GM23338 (cell line): Measurements from ENCODE around the gene JCHAIN.

ENCODE experiments used
- CREB1 ChIP-seq: fragments of 250-450 bp; sonication (Bioruptor Pico); IDR thresholded peaks from 2 replicates; pipeline ENCODE4 v1.5.0; 2020; ENCODE audit warnings: low read depth, mild to moderate bottlenecking, moderate library complexity
- EZH2 ChIP-seq: fragments of 200-600 bp; sonication (generic); IDR thresholded peaks from one replicate; pipeline ENCODE4 v1.8.0; 2017; ENCODE audit warnings: antibody characterized with exemption, mild to moderate bottlenecking, low read depth; ENCODE audit not compliant: unreplicated experiment
- POLR2AphosphoS5 ChIP-seq: IDR thresholded peaks from 2 replicates; pipeline ENCODE4 v1.6.1; 2016; ENCODE audit warnings: antibody characterized with exemption, low read depth
- ZNF331 ChIP-seq: fragments of 250-450 bp; sonication (Bioruptor Pico); IDR thresholded peaks from 2 replicates; pipeline ENCODE4 v1.5.0; 2020; ENCODE audit warnings: low read depth, mild to moderate bottlenecking, moderate library complexity
- TF ChIP-seq, protein P1 (sequence below), 2 experiments: fragments of 200-600 bp in 1 of 2; sonication (generic) in 1 of 2; conservative IDR thresholded peaks; 2 replicates each; pipeline versions ENCODE4 v1.5.1 to v1.6.1; 2016 to 2017; ENCODE audit warnings: antibody characterized with exemption in 2 of 2, low read depth in 2 of 2, mild to moderate bottlenecking in 2 of 2, moderate library complexity in 1 of 2
- TF ChIP-seq, protein P2 (sequence below): IDR thresholded peaks from one replicate; pipeline ENCODE4 v1.6.1; 2018; ENCODE audit warnings: antibody characterized with exemption; ENCODE audit not compliant: unreplicated experiment

DNA sequence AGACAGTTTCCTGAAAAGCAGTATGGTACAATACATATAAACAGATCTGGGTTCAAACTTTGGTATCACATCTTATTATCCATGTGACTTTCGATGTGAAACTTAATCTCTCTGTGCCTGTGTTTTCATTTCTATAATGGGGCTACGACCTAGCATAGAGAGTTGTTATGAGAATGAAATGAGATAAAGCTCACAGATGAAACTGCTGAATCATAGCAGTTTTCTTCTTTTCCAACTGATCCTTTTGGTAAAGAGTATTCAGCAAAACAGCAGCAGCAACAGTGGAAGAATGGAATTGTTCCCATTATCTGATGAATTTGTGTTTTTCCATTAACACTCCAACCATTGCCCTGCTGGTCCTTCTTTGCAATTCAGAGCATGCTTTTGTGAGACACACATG, 58.0 kb downstream of the JCHAIN start:
- TF ChIP-seq, protein P1, sequence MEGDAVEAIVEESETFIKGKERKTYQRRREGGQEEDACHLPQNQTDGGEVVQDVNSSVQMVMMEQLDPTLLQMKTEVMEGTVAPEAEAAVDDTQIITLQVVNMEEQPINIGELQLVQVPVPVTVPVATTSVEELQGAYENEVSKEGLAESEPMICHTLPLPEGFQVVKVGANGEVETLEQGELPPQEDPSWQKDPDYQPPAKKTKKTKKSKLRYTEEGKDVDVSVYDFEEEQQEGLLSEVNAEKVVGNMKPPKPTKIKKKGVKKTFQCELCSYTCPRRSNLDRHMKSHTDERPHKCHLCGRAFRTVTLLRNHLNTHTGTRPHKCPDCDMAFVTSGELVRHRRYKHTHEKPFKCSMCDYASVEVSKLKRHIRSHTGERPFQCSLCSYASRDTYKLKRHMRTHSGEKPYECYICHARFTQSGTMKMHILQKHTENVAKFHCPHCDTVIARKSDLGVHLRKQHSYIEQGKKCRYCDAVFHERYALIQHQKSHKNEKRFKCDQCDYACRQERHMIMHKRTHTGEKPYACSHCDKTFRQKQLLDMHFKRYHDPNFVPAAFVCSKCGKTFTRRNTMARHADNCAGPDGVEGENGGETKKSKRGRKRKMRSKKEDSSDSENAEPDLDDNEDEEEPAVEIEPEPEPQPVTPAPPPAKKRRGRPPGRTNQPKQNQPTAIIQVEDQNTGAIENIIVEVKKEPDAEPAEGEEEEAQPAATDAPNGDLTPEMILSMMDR (conservative IDR thresholded peaks at IDR 0.05; ENCODE audit: low read depth in 2 of 2): no peak
- TF ChIP-seq, protein P2, sequence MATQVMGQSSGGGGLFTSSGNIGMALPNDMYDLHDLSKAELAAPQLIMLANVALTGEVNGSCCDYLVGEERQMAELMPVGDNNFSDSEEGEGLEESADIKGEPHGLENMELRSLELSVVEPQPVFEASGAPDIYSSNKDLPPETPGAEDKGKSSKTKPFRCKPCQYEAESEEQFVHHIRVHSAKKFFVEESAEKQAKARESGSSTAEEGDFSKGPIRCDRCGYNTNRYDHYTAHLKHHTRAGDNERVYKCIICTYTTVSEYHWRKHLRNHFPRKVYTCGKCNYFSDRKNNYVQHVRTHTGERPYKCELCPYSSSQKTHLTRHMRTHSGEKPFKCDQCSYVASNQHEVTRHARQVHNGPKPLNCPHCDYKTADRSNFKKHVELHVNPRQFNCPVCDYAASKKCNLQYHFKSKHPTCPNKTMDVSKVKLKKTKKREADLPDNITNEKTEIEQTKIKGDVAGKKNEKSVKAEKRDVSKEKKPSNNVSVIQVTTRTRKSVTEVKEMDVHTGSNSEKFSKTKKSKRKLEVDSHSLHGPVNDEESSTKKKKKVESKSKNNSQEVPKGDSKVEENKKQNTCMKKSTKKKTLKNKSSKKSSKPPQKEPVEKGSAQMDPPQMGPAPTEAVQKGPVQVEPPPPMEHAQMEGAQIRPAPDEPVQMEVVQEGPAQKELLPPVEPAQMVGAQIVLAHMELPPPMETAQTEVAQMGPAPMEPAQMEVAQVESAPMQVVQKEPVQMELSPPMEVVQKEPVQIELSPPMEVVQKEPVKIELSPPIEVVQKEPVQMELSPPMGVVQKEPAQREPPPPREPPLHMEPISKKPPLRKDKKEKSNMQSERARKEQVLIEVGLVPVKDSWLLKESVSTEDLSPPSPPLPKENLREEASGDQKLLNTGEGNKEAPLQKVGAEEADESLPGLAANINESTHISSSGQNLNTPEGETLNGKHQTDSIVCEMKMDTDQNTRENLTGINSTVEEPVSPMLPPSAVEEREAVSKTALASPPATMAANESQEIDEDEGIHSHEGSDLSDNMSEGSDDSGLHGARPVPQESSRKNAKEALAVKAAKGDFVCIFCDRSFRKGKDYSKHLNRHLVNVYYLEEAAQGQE: no peak
- no peak for TF ChIP-seq POLR2AphosphoS5
- no peak for TF ChIP-seq EZH2
- TF ChIP-seq CREB1 (CRISPR knock-in tag): no peak
- no peak for TF ChIP-seq ZNF331
